SK-N-MC (cell line): ENCODE data around the gene TMEM101.

Source experiments
- EZH2 ChIP-seq: fragments of 200-600 bp; sonication (generic); IDR thresholded peaks from one replicate; pipeline ENCODE4 v1.6.1; 2017; ENCODE audit warnings: antibody characterized with exemption
- FOXP2 ChIP-seq: optimal IDR thresholded peaks from 2 replicates; pipeline ENCODE3; 2011; ENCODE audit warnings: mild to moderate bottlenecking, moderate library complexity; ENCODE audit not compliant: insufficient read depth; ENCODE audit errors: extremely low read length, control extremely low read depth
- POLR2AphosphoS5 ChIP-seq: IDR thresholded peaks from 2 replicates; pipeline ENCODE4 v1.6.1; 2012; ENCODE audit warnings: mild to moderate bottlenecking, low read depth, low read length, borderline replicate concordance

DNA sequence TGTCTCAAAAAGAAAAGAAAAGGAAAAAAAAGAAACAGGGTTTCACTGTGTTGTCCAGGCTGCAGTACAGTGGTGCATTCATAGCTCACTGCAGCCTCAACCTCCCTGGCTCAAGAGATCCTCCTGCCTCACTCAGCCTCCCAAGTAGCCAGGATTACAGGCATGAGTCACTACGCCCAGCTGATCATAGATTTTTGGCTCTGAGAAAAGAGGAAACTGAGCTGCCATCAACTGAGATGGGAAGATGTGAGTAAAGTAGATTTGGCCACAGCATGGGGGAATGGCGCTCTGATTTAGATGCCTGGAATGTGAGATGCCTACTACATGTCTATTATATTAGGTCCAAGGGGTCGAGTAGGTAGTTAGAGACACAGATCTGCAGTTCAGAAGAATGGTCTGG is 16.2 kb downstream of the TMEM101 start:
- no peak for TF ChIP-seq EZH2
- TF ChIP-seq POLR2AphosphoS5: no peak
- no peak for TF ChIP-seq FOXP2
